HL-60 (cell line): ENCODE measurements around the gene GOLT1A.

ENCODE experiments used
- SPI1 ChIP-seq: IDR thresholded peaks from 2 replicates; pipeline ENCODE4 v1.6.1; 2012; ENCODE audit warnings: low read depth, mild to moderate bottlenecking, borderline replicate concordance
- TF ChIP-seq, protein P1 (sequence below): IDR thresholded peaks from 2 replicates; pipeline ENCODE4 v1.6.1; 2012; ENCODE audit warnings: low read depth; ENCODE audit not compliant: insufficient replicate concordance
- TF ChIP-seq, protein P2 (sequence below): IDR thresholded peaks from one replicate; pipeline ENCODE4 v1.5.1; 2011; ENCODE audit warnings: low read length, control low read depth, inconsistent platforms; ENCODE audit not compliant: insufficient read depth

DNA sequence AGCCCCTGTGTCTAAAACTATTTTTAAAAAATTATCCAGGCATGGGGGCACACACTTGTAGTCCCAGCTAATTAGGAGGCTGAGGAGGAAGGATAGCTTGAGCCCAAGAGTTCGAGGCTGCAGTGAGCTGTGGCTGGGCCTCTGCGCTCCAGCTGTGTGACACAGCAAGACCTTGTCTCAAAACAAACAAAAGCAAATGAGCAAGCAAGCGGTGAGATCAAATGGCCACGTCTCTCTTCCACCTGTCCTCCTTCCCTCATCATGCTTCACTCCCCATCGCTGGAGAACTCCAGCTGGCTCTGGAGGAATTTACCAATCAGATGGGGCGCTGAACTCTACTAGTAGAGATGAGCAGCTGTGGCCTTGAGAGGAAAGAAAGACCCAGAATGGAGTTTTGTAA, 33.7 kb downstream of the GOLT1A start:
- TF ChIP-seq, protein P1, sequence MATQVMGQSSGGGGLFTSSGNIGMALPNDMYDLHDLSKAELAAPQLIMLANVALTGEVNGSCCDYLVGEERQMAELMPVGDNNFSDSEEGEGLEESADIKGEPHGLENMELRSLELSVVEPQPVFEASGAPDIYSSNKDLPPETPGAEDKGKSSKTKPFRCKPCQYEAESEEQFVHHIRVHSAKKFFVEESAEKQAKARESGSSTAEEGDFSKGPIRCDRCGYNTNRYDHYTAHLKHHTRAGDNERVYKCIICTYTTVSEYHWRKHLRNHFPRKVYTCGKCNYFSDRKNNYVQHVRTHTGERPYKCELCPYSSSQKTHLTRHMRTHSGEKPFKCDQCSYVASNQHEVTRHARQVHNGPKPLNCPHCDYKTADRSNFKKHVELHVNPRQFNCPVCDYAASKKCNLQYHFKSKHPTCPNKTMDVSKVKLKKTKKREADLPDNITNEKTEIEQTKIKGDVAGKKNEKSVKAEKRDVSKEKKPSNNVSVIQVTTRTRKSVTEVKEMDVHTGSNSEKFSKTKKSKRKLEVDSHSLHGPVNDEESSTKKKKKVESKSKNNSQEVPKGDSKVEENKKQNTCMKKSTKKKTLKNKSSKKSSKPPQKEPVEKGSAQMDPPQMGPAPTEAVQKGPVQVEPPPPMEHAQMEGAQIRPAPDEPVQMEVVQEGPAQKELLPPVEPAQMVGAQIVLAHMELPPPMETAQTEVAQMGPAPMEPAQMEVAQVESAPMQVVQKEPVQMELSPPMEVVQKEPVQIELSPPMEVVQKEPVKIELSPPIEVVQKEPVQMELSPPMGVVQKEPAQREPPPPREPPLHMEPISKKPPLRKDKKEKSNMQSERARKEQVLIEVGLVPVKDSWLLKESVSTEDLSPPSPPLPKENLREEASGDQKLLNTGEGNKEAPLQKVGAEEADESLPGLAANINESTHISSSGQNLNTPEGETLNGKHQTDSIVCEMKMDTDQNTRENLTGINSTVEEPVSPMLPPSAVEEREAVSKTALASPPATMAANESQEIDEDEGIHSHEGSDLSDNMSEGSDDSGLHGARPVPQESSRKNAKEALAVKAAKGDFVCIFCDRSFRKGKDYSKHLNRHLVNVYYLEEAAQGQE, result no peak
- TF ChIP-seq, protein P2, sequence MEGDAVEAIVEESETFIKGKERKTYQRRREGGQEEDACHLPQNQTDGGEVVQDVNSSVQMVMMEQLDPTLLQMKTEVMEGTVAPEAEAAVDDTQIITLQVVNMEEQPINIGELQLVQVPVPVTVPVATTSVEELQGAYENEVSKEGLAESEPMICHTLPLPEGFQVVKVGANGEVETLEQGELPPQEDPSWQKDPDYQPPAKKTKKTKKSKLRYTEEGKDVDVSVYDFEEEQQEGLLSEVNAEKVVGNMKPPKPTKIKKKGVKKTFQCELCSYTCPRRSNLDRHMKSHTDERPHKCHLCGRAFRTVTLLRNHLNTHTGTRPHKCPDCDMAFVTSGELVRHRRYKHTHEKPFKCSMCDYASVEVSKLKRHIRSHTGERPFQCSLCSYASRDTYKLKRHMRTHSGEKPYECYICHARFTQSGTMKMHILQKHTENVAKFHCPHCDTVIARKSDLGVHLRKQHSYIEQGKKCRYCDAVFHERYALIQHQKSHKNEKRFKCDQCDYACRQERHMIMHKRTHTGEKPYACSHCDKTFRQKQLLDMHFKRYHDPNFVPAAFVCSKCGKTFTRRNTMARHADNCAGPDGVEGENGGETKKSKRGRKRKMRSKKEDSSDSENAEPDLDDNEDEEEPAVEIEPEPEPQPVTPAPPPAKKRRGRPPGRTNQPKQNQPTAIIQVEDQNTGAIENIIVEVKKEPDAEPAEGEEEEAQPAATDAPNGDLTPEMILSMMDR, result no peak
- TF ChIP-seq SPI1, result no peak
